NAMALWA (cell line): ENCODE measurements around the gene PRDM13.
"Not testable (repeated sequence)": the region's sequence is repeated elsewhere in the genome, so short reads cannot be mapped to it uniquely, and the experiment has no call there.

Experiments
- DNase-seq: peaks from one replicate; pipeline ENCODE4 v3.0.0-alpha.2; 2015; ENCODE audit warnings: low spot score

The PRDM13 gene

DNA sequence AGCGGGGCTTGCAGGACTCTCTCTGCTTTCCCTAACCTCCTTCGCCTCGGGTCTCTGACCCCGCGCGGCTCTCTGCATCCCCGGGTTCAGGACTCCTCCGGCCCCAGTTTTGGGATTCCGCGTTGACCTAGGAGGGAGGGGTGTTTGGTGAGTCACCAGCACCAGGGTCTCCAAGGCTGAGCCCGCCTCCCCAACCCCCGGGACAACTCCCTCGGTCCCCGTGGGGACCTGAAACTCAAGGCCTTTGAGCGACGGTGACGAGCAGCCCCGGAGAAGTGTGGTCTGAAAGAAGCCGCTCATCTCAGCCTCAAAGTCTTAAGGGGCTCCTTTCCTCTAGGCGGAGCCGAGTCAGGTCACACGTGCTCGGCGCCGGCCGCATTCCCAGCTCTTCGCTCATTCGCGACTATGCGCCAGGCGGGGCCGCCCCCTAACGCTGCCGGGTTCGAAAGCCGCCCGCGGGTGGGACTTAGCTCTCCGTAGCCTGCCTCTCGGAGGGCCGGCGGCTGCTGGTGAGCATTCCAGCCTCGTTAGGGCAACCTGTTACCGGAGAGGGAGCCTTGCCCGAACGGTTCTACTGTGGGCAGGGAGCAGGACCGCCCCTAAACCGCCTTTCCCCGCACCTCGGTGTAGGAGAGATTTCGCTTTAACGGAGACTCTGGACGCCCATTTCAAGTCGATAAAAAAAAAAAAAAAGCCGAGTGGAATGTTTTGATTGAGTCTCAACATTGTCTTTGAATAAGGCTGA is 3.0 kb upstream of the PRDM13 start:
- no peak for DNase-seq

DNA sequence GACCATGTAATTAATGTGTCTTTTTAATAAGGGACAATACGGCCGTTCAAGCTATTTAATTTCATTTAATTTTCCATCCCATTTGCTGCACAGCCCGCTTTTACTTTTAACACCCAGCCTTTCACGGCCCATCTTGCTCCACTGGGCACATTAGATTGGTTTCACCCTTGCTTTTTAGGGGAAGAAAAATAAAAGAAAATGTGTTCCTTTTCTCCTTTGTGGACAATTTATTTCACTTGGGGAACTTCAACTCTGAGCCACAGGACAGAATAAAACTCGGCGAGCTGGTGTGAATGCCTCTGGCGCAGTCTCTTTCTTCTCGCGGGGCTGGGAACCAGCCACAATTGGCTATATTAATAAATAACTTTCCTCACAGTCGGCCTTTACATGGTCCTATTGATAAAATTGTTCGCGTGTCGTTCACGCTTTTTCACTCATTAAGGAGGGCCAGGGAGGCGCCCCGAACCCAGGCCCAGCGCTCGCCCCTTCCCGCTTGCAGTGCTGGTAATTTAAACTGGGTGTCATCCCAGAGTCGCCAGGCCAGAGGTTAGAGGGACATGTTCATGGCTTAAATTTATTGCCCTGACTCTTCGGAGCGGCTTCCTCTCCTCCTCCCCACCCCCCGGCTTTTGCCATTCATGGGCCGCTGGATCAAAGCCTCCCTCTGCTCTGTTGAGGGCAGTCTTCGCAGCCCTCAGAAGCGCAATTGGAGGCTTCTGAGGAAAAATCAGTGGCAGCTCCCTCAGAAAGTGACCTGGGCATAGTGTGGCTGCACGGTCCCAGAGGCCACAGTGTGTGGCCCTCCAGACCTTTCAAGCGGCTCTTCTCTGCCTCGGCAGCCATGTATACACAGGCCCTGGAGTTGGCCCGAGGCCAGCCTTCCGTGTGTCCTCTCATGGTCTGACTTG is 2.2 kb upstream of the PRDM13 start:
- DNase-seq: no peak

DNA sequence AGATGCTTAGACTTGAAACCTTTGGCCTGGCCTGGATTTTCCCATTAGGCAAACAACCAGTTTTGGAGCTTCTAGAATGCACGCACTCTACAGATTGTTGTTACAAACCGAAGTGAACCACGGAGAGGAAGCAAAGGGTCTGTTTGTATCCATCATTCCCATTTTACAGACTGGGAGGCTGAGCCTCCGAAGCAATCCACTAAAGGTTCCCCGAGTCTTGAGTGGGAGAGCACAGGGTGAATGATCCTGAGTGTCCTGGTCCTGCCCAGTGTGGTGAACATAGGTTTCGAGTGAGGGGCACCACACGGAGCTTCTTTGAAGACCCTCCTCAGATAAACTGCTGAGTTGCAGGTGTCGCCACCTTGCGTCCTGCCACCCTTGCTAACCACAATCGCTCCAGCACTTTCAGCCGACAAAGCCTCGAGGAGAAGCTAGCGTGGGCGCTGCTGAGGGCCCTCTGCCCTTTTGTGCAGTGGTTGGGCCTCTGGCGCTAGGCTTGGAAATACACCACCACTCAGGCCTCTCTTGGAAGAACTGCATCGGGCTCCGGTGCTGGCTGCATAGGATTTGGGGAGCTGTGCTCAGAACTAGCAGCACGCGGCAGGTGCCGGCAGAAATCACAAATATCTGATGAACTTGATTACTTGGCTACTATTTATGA is 1.4 kb upstream of the PRDM13 start:
- no peak for DNase-seq

DNA sequence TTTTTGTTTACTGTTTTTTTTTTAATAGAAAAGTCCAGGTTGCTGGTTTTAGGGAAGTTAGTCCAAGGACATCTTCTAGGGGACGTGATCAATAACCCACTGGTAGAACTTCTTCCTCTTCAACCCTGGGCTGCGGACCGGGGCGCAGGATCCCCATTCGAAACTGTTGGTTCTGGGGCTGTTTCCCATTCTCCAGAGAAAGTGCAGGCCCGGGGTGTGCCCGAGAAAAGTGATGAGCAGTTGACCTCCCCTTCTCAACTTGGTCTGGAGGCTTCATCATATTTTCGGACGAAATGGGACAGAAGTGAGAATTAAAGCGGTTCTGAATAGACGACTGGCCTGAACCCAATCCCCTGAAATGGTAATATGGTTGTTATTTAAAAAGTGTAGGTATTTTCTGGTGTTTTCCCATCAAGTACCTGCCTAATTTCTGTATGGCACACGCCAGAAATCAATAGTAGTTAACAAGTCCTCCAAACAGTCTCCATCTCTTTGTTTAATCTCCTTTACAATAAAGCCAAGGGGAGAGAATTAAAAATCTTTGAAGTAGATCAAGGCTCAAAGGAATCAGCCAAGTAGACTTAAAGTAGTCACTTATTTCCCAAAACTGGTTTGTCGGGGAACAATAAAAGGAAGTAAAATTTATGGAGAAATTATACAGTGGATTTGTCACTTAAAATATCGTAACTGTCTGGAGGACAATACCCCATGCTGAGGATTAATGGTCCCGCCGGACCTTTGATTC is 550 bp upstream of the PRDM13 start:
- no peak for DNase-seq

DNA sequence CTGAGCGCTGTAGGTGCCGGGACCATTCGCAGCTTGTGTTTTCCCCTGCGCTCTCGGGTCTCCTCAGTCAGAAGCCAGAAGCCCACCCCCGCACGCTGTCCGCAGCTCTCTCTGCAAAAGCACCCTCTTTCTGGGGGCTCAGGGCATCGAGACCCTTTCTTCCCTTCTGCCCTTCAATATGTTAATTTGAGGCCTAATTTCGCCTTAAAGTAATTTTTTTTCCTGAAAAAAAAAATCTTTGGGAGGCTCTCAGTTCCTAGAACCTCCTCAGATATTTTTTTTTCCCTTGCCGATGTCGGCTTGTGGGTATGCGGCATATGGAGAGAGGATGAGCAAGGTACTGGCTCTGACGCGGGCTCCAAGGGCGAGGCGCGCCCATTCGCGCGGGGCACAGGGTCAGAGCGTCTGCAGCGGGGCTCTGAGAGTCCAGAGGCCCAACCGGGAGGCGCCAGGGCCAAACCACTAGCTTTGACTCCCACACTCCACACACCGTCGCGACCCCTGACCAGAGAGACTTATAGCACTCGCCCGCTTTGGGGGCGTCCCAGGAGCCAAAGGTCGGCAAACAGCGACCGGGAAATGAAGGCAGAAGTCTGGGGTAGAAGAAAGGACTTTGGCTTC is 893 bp downstream of the PRDM13 start:
- DNase-seq: no peak

DNA sequence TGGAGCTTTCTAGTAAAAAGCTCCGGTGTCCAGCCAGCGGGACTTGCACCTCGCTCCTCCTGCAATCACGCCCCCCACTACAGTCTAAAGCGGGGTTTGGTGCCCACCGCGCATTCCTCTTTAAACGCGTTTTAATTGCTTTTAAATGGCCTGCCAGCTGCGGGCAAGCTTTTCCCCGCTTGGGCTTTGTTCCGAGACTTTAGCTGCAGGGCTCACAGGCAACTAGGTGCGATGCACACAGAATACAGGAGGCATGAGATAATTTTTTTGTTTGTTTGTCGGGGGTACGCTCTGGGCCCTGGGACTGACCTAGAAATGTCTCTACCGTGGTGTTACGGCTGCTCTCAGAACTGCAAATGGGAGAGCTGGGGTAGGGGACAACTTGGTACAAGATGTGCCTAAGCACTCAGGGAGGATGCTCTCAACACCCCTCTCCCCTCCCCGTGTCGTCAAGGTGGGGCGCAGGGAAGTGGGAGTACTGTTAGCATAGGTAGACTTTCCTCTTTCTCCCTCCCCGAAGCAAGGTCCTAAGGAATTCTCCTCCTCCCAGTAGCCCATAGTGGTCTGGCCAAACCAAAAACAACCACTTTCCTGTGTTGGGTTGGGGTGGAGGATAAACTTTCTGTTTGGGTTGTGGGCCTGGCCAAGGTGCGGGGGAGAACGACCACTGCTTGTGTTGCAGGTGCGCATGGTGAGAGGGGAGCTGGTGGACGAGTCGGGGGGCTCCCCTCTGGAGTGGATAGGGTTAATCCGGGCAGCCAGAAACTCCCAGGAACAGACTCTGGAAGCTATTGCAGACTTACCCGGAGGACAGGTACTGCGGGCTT is 1.6 kb downstream of the PRDM13 start:
- DNase-seq: no peak

DNA sequence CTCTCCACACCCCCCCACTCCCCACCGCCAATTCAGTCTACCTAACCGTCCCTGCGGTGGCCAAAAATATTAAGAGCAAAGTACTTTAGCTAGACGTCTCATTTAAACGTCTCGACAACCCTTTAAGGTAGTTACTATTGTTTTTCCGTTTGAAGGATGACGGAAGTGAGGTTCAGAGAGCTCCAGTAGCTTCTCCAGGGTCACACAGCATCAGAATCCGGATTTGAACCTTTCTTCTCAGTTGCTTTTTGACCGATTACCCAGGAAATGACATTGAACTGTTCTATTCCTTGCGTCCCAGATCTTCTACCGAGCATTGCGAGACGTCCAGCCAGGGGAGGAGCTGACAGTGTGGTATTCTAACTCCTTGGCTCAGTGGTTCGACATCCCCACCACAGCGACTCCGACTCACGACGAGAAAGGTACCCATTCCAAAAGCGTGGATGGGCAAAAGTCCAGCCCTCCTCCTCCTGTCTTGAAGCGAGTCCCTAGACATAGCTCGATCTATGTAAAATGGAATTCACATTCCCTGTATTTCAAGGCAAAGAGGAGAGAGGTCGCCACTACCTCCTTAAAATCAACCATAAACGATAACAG is 2.4 kb downstream of the PRDM13 start:
- no peak for DNase-seq

DNA sequence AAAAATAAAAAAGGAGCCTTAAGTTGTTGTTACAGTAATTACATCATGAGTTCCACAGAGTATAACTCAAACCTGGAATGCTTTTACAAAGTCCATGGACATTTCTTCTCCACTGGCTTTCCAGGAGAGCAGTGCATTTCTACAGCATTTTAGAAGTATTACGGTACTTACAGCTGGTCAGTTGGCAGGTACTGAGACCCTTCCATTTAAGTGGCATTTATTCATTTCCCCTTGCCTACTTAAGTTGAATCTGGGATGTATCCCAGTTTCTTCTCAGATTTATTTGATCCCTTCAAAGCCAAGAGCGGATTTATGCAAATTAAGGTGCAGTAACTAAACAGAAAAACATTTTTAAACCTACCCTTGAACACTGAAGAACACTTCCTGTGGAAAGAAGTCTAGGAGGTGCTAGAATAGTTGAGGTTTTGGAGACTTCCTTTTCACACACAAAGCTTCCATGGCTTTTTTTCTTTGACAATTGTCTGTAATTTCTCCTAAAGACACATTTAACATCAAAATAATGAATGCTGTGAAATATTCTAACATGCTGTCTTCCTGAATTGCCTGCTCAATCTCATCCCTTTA is 3.4 kb downstream of the PRDM13 start:
- DNase-seq: no peak

DNA sequence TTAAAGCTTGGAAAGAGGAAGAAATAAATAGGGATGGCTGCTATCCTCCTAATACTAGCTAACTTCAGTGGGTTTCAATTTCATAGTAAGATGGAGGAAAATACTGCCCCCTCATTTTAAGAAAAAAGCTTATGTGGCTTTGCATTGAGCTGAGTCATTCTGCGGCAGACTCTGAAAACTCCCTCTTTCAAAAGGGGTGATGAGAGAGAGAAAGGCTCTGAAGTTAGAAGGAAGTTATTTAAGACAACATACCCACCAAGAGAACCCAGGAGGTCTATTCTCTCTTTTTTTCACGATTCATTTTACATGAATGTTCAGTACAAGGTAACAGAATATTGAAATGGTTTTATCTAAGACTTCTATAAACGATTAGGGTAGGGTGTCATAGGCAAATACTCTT is 4.5 kb downstream of the PRDM13 start:
- no peak for DNase-seq

DNA sequence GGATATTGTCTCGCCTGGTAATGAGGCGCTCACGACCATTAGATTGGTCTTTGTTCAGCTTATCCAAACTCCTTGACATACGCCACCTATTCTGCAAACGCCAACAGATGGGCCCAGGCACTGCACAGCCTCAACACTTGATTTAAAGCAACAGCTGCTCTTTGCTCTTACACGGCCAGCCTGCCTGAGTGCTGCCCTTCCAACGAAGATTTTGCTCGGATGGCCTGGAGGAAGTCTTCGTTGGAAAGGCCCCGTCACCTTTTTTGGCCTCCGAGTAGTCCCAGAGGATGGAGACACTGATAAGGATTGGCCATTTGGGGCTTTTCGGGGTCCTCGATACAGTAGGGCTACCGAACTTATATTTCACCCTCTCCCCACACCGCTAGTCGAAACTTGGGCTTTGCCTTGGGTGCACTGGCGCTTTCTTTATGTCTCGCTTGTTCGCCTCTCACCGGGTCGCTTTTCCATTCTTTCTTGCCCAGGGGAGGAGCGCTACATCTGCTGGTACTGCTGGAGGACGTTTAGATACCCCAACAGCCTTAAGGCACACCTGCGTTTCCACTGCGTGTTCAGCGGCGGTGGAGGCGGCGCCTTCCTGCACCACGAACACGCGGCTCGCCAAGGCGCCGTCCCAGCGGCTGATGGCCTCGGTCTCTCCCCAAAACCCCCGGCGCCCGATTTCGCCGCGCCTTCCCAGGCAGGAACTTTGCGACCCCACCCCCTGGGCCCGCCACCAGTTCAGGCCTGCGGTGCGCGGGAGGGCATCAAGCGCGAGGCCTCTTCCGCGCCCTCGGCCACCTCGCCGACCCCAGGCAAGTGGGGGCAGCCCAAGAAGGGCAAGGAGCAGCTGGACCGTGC is 6.1 kb downstream of the PRDM13 start:
- DNase-seq: no peak

DNA sequence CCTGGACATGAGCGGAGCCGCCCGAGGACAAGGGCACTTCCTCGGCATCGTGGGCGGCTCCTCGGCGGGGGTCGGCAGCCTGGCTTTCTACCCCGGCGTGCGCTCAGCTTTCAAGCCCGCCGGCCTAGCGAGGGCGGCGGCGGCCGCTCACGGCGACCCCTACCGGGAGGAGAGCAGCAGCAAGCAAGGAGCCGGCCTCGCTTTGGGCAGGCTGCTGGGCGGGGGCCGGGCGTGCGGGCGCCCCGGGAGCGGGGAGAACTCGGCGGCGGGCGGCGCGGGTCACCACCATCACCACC is 6.7 kb downstream of the PRDM13 start:
- DNase-seq: peak; percentile 28

DNA sequence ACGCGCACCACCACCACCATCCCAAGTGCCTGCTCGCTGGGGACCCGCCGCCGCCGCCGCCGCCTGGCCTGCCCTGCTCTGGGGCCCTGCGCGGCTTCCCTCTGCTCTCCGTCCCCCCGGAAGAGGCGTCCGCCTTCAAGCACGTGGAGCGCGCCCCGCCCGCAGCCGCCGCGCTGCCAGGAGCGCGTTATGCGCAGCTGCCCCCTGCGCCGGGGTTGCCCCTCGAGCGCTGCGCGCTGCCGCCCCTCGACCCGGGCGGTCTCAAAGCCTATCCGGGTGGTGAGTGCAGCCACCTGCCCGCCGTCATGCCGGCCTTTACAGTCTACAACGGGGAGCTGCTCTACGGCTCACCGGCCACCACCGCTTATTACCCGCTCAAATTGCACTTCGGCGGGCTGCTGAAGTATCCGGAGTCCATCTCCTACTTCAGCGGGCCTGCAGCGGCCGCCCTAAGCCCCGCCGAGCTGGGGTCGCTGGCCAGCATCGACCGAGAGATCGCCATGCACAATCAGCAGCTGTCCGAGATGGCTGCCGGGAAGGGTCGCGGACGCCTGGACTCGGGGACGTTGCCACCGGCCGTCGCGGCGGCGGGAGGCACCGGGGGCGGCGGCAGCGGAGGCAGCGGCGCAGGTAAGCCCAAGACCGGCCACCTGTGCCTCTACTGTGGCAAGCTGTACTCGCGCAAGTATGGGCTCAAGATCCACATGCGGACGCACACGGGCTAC is 7.2 kb downstream of the PRDM13 start:
- peak; percentile 10 for DNase-seq

DNA sequence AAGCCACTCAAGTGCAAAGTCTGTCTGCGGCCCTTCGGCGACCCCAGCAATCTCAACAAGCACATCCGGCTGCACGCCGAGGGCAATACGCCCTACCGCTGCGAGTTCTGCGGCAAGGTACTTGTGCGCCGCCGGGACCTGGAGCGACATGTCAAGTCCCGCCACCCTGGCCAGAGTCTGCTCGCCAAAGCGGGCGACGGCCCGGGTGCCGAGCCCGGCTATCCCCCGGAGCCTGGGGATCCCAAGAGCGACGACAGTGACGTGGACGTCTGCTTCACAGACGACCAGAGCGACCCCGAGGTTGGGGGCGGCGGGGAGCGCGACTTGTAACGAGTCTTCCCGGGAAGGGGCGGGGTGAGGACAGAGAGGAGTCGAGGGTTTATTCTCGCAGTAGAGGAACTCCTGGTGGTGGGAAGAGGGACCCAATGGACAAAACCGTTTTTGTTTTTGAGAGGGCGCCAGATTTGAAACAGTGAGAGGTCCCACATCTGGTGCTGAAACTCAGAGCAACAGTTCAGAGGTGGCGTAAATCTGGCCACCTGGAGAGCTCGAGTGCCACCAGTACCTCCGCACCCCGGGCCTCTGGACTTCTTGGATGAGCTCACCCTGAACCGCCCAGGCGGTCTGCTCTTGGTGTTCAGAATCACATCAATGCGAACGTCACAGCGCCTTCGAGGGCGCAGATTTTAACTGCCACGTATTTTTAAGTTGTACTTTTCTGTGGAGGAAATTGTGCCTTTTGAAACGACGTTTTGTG is 8.0 kb downstream of the PRDM13 start:
- no peak for DNase-seq

DNA sequence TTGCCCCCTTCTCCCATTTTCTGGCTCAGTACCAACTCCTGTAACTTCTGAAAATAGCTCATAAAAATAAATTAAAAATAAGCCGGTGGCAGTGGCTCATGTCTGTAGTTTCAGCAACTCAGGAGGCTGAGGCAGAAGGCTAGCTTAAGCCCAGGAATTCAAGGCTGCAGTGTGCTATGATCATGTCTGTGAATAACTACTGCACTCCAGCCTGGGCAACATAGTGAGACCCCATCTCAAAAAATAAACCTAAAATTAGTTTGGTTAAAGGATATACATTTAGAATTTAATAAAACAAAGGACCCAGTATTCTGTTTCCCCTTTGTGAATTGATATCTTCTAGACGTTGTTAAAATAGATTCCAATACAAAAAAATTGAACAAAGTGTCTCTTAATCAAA is 10.5 kb downstream of the PRDM13 start:
- no peak for DNase-seq

DNA sequence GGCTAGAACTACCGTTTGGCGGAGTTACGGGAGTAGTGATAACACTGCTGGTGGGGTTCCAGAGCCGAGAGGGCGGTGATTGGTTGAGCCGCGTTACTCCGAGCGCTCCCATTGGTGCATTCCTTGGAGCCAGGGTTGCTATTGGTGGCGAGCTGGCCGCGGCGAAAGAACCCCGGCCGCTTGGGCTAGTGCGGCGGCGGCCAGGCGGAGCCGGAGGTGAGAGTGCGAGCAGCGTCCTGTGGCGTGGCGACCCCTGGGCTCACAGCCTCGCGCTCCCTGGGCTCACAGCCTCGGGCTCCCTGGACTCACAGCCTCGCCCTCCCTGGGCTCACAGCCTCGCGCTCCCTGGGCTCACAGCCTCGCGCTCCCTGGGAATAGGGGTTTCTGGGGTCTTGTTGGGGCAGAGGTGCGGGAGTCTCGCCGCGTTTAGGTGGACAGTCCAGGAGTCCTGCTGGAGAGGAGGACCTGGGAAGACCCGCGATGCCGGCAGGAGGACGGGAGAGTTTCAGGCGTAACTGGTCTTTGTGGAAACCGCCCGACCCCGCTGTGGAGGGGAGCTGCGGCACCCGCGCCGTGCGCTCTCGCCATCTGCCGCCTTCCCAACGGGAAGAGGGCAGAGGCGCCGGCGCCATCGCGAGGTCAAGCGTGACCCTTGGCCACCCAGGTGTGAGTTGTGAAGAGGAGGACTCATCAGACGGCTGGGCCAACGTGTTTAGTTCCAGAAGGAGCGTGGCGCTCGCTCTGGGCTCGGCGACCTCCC is 12.2 kb downstream of the PRDM13 start:
- no peak for DNase-seq

DNA sequence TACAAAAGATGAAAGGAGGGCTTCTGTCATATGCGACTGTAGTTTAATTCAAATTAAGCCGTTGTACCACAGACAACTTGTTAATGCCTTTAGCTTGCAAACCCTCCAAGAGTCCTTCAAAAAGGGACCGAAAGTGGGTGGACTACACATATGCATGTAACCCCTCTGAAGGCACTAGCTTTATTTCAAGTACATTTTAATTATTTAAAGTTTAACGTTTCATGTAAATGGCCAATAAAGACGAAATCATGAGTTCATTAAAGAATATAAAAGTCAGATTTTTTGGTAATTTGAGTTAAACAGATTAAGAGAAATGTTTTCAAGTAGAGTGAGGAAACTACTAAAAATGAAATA is 12.8 kb downstream of the PRDM13 start:
- DNase-seq: no peak

DNA sequence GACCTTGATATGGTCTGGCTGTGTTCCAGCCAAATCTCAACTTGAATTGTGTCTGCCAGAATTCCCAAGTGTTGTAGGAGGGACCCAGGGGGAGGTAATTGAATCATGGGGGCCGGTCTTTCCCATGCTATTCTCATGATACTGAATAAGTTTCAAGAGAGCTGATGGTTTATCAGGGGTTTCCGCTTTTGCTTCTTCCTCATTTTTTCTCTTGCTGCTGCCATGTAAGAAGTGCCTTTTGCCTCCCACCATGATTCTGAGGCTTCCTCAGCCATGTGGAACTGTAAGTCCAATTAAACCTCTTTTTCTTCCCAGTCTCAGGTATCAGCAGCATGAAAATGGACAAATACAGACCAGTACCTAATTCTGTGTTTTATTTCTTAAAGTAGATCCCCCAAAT is 15.4 kb downstream of the PRDM13 start:
- DNase-seq: not testable (repeated sequence)
